ENCODE results near the gene BIN2.

- TF ChIP-seq GATA2 (IDR thresholded peaks at IDR 0.05; ENCODE audit: low read depth, low read length) = no peak
- no peak for TF ChIP-seq GATA3 (IDR thresholded peaks at IDR 0.05; ENCODE audit: low read depth, low read length)
Observed at GRCh38 chr12:51343201-51343600, 19.2 kb upstream of the BIN2 start.
